GM18517 (cell line): ENCODE results near the gene KRT38.

Experiments
- ATAC-seq: cut with Tn5 transposase; IDR thresholded peaks from one replicate; pipeline ENCODE4 v1.9.1; 2021; ENCODE audit warnings: mild to moderate bottlenecking, moderate library complexity; ENCODE audit not compliant: unreplicated experiment

Gene KRT38

DNA sequence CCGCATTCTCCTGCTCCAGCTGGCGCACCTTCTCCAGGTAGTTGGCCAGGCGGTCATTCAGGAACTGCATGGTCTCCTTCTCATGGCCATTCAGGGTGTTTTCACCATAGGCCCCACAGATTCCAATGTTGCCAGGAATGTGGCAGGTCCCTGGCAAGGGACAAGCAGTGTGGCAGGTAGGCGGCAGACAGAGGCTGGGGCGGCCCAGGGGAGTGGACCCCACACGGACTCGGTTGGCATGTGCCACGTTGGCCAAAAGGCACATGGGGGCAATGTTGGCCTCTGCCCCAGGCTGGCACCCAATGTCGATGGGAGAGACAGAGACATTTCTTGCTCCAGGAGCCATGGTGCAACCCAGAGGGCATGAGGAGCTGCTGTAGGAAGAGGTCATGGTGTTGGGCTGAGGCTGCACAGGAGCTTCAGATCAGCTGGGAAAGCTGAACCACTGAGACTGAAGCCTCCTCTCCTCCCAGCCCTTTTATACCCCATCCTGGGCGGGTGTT, at the start of gene KRT38:
KRT38 (minus strand) TSS at position 453 of the 503 bp plus-strand sequence; CDS start at position 391, 62 bp downstream.
- no peak for ATAC-seq

DNA sequence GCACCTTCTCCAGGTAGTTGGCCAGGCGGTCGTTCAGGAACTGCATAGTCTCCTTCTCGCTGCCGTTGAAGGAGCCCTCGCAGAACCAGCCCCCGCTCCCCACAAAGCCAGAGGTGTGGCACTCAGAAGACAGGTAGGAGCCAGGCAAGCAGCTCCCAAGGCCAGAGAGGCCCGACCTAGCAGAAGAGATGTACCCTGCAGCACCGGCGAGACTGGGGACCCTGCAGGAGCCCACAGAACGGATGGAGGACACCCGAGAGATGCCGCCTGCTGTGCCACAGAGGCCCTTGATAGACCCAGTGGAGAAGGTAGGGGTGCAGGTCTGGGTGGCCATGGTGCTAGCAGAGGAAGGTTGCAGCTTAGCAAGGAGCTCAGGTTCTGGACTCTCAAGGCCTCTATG, 48.7 kb upstream of the KRT38 start, which contains the start of gene KRT36:
KRT36 (minus strand) TSS at position 380 of the 400 bp plus-strand sequence; CDS start at position 334, 46 bp downstream.
- ATAC-seq, result no peak

DNA sequence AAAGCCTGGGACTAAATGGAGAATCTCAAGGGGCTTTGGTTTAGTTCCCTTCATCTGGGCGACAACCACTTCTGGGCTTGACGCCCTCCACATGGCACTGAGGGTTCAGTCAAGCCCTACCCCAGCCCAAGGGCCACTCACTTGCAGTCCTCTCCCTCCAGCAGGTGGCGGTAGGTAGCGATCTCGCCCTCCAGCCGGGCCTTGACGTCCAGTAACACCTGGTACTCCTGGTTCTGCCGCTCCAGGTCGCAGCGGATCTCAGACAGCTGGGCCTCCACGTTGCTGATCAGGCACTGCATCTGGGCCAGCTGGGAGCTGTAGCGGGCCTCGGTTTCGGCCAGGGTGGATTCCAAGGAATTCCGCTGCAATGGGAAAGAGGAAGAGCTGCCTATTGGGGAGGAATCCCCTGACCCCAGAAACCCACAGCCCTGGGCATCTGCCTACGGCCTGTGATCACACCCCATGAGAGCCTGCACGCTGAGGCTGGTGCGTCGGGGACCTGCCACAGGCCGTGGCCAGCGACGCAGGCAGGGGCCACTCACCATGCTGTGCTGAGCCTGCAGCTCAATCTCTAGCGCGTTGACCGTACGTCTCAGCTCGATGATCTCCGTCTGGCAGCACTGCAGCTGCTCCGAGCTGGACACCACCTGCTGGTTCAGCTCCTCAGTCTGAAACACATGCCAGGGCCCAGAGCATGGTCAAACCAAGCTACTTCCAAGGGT, 46.2 kb upstream of the KRT38 start:
- no peak for ATAC-seq

DNA sequence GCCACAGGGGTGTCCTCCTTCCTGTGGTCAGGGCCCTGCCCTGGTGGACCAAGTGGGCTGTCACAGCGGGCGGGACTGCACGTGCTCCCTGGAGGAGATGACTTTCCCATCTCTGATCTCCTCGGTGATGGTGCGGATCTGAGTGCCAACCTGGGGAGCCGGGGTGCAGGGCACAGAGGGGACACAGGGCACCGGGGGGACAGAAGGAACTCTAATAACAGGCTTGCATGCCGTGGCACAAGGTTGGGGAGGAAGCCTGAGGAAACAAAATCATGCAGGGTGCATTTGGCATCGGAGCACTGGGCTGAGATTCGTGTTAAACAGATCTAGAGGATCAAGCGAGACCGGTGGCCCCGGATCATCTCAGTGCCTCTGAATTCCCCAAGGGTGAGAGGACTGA, 45.5 kb upstream of the KRT38 start:
- ATAC-seq, result no peak

DNA sequence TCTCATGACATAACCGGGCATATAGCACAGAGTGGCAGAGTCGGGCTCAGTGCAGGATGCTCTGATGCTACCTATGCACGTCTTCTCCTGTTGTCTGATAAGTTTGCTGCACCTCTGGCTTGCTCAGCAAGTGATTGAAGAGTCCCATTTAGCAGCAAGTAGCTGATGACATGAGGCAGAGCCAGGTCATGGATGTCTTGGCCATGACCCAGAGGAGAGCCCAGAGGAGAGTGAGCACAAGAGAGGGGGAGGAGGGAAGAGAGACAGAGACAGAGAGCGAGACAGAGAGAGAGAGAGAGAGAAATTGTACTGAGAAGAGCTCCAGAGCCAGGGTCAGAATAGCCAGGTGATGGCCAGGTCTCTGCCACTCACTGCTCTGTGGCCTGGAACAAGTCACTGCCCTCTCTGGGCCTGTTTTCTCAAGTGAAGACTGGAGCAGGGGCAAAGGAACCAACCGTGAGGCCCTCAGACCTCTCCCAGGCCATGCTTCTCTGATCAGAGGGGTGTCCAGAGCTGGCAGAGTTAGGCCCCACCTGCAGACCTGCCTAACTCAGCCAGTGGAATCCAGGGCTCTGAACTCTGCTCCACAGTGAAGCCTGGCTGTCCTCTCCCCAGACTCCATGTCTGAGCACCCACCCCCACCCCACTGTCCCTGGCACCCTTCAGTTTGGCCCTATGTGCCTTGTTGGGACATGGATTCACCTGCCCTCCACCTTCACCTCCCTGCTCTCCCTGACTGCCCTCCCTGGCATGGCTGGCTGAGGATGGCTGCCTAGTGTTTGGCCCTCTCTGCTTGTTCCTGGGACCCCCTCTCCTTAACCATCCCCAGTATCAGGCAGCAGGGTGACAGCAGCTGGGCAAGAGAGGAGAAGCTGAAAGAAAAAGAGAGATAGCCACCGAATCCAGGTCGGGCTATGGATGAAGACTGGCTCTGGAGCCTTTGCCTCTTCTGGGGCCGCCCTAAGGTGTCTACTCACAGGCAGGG, 44.4 kb upstream of the KRT38 start:
- ATAC-seq, result no peak

DNA sequence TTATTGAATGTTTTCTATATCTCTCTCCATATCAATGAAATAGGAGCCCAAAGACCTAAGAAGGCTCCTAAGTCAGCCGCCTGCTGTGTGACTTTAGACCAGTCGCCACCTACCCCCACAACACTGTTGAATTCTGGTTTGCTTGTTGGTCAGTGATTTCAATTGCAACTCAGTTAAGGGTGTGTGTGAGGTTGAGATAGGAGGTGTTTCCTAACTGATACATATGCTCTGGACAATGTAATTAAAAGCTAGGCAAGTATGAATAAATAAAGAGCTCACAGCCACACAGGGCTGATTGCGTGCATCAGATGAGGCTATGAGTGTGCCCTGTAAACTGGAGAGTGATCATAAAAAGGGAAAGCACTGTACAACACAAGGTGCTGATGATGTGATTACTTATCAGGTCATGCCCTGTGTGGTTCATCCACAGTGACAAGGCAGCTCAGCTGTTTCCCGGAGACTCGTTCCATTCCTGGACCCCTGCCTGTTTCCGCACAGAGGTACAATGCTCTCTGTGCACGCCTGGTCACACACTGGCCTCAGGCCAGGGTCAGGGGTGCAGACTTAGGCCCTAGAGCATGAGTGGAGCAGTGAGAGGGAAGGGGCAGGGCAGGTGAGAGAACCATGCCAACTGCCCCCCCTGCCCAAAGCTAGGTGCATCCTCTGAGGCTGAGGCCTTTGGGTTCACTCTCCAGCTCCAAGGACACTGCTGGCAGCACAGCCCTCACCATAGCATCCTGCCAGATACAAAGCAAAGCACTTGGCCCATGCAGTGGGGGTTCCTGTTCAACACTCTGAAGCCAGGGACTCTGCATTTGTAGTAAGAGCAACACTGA, 43.4 kb upstream of the KRT38 start:
- no peak for ATAC-seq

DNA sequence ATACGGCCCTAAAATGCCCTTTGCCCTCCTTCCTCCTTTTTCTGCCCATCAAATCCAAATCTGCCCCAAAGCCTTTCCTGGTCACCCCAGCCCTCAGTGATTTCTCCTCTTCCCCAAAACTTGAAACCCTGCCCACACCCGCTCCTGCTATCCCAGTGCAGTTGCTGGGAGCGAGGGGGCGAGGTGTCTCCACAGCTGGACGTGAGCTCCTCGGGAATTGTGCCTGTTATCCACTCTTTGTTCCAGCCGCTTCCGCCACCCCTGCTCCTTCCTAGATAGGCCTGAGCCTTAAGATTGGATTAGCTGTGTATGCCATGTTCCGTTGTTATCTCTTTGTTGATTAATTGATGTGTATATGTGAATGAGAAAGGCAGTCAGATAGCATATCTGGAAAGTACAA, 42.7 kb upstream of the KRT38 start:
- ATAC-seq, result no peak

DNA sequence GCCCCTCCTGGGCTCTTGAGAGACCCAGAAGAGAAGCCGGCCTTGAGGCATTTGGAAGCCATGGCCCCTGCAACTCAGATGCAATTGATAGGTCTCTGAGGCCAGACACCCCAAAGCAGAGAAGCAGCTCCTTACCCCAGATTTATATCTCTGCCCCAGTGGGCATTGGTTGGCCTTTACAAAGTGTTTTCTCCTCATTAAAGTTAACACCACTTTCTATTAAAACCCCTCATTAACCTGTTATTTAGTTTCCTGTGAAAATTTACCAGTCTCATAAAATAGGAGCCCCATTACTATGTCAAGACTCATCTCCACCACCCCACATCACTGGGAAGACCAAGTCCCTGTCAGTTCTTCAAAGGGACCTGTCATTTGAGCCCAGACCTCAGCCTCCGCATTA, 40.3 kb upstream of the KRT38 start, which contains the start of gene KRT35:
KRT35 (minus strand) TSS at position 116 of the 400 bp plus-strand sequence; CDS start at position 62, 54 bp downstream.
- no peak for ATAC-seq

DNA sequence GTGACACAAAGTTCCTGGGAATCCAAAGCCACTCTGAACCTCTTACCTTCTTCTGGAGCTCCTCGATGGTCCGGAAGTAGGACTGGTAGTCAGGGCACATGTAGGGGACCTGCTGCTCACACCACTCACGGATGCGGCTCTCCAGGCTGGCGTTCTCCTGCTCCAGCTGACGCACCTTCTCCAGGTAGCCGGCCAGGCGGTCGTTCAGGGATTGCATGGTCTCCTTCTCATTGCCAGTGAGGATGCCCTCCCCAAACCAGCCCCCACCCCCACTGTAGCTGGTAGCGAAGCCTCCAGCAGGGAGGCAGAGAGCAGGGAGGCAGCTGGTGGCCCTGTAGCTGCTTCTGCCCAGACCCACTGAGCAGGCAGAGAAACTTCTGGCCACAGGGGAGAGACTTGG, 39.8 kb upstream of the KRT38 start:
- no peak for ATAC-seq

DNA sequence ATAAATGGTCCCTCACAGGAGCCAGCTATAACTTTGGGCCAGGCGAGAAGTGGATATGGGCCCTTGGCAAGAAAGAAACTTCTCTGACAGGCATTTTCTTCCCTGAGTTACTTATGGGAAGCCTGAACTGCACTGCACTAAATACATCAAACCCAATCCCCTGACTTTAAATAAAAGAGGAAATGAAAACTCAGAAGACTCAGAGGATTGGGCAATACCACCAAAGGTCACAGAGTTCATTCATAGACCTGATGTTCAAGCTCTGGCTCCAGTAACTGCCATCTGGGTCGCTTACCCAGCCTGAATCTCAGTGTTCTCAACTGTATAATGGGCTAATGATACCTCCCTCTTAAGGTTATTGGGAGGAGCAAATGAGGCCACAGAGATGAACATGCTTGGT, 39.4 kb upstream of the KRT38 start:
- no peak for ATAC-seq

DNA sequence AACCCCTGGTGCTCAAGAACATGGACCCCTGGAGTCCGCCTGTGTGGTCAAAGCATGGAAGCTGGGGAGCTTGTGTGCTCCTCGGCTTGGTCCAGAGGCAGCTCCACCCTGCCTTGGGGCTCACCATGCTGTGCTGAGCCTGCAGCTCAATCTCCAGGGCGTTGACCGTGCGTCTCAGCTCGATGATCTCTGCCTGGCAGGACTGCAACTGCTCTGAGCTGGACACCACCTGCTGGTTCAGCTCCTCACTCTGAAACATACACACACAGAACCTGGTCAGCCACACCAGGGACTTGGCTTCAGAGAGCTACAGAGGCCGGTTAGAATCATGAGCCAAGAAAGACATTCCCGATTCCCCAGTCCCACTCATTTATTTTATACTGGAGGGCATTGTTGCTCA, 37.5 kb upstream of the KRT38 start:
- ATAC-seq, result no peak

DNA sequence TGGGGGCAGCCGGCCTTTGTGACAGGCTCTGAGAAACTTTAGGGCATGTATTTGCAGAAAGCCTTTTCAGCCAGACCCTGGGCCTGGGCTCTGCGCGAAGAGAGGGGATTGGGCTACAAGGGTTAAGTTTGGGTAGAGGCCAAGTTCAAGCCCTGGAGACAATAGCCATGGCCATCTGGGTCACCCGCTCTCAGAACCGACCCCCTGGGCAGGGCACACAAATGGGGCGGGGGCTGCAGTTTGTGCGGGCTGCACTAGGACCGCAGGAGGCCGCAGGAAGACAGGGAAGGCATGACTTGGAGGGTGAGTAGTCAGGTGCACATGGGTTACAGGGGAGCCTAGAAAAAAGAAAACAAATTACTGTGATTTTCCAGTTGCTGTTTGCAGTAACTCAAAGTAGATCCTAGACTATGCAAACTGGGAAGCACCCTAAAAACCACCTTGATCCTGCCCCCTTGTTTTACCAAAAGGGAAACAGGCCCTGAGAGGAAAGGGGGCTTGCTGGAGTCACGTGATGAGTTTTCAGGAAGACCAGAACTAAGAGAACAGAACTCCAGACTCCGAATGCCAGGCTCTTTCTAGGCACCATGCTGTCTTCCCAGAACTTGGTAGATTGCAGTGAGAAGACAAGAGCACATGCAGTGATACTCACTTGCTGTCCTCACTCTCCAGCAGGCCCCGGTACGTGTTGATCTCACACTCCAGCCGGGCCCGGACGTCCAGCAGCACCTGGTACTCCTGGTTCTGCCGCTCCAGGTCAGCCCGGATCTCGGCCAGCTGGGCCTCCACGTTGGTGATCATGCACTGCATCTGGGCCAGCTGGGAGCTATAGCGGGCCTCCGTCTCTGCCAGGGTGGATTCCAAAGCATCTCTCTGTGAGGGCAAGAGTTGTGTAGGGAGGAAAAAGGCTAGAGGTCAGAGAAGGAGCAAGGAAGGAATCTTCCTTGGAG, 36.4 kb upstream of the KRT38 start:
- ATAC-seq, result no peak

DNA sequence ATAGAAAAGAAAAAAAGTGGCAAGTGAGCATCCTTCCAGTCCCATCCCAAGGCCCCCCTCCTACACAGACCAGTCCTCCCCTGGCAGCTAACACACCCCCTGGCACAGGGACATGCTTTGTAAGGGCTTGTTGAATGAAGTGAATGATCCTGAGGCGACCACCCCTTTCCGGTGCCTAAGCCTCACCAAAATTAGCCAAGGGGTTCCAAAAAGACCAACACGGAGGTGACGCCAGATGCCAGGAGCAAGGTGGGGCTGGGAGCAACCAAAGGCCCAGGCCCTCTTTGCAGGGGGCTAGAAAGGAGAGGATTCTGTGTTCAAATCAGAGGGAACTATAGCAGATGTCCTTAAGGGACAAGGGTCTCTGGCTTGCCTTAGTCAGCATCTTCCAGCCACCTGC, 34.6 kb upstream of the KRT38 start:
- ATAC-seq, result no peak

DNA sequence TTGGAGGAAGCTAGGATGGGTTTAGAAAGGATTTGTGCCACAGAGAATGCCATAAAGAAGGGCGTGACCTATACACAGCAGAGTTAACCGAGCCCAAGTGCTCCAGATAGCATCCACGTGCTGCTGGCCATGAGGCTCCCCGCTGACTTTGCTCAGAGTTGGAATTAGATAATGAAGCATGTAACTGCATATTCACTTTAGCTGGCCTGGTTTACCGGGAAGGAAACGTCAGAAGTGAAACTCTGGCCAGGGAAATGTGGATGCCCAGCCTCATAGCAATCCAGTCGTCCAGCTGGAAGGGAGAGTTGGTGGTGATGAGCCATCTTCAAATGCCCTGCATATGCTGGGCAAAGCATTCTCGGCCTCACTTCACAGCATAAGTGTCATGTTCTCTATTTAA, 34.1 kb upstream of the KRT38 start:
- no peak for ATAC-seq

DNA sequence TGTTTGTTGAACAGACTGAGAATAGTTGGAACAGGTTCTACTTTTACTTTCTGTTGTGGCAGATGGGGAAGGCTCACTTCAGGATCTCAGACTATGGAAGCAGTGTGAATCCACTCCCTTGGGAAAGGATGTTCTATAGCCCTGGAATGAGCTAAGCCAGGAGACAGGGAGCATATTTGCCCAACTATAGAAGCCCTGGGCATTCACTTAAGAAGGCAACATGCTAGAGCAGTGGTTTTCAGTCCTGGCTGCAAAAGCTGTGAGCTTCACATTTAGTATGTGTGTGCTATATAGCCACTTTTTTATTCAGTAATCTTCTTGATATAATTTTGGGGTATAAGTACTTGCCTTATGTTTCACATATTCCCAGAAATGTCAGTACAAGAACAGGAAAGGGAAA, 27.6 kb upstream of the KRT38 start:
- ATAC-seq, result no peak

DNA sequence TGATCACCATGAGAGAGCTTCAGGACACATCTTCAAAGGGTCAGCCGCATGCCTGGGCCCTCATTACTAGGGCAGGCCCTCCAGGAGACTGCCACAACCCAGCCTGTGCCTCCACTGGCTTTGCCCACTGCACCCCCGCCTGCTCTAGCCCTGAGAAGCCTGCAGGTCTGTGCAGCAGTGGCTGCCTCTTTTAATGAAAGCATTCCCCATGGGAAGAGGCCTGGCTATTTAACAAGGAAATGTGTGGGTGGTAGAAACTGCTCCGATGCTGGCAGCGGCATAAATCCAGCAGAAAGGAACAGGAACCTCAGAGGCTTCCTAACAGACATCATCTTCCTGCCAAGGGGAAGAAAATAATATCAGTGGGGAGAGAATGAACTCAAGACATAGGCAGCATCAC, 26.8 kb upstream of the KRT38 start:
- no peak for ATAC-seq

DNA sequence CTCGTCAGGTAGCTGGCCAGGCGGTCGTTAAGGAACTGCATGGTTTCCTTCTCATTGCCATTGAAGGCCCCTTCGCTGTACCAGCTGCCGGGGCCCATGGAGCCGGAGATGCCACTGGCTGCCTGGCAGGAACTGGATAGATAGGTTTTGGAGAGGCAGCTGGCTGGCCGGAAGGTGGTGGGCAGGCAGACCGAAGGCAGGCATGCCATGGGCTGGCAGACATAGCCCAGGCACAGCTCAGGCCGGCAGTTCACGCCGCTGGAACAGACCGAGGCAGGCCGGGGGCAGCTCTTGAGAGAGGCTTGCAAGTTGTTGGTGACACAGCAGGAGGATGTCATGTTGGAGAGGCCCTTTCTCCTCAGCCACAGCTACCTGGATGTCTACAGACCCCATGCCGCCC, 26.2 kb upstream of the KRT38 start, which contains the start of gene KRT32:
KRT32 (minus strand) TSS at position 399 of the 400 bp plus-strand sequence; CDS start at position 338, 61 bp downstream.
- ATAC-seq, result no peak

DNA sequence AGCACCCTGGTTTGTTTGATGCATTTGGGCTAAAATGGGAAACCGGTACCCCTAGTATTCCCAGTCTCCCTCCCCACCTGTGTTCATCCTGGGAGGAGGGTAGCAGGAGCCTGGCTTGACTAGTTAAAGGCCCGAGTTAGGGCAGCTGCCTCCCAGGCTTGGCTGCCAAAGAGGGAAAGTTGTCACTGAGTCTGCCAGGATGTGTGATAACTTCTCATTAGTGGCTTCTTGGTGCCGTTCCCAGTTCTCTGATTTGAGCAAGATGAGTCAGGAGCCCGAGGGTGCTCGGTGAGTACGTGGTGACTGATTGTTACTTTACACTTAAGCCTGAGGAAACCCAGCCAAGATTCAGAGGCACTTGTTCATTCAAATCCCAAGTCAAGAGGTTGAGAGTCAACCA, 23.9 kb upstream of the KRT38 start:
- ATAC-seq, result no peak

DNA sequence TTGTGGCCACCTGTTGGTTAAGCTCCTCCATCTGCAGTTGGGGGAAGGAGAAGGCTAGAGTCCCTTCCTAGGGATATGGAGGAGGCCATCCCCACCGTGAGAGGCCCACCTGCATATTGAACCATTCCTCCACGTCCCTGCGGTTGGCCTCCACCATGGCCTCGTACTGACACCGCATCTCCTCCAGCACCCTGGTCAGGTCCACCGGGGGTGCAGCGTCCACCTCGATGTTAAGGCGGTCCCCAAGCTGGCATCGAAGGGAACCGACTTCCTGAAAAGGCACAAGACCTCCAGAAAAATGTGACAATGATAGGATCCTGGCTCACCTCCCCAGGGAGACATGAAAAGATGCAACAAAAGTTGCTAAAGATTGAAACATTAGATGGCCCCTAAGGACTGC, 23.4 kb upstream of the KRT38 start:
- ATAC-seq, result no peak
